Caco-2 (cell line): ENCODE measurements around the gene RALGDS. TPM values are rescaled to one million over a fixed set of nuclear protein-coding genes. Genes with fewer than 3 reads are reported as not detected.
"Not testable (repeated sequence)": the region's sequence is repeated elsewhere in the genome, so short reads cannot be mapped to it uniquely, and the experiment has no call there.

Experiments used
- BruUV-seq: library from RNA; stranded (reverse); fragments of 400-500 nt; replicated peaks from 2 replicates; lab custom pipeline; 2021; lab: Mats Ljungman, UMichigan
- CTCF ChIA-PET: fragments of 300-600 bp; sonication (Branson Sonifier 250); formaldehyde crosslinking; loops from one replicate; lab custom pipeline; 2022; ENCODE audit warnings: antibody characterized with exemption; lab: Charles Lee
- POLR2A ChIA-PET: fragments of 300-600 bp; sonication (Branson Sonifier 250); formaldehyde crosslinking; loops from one replicate; lab custom pipeline; 2022; ENCODE audit warnings: antibody characterized with exemption; lab: Charles Lee
- DNase-seq, 2 experiments: peaks; one replicate each; pipeline versions ENCODE4 v3.0.0 to v3.0.0-alpha.2; 2020 to 2022
- H3K27me3 ChIP-seq: replicated peaks from 2 replicates; pipeline ENCODE4 v1.6.0; 2011; ENCODE audit warnings: low read length; ENCODE audit not compliant: control insufficient read depth, insufficient read depth
- H3K36me3 ChIP-seq: 2 replicates; pipeline ENCODE4 v1.5.1; 2011; ENCODE audit warnings: low read length; ENCODE audit not compliant: control insufficient read depth, insufficient read depth
- H3K4me1 ChIP-seq: fragments of 250-450 bp; sonication (Bioruptor Pico); 2 replicates; pipeline ENCODE4 v1.5.1; 2020; ENCODE audit warnings: mild to moderate bottlenecking
- H3K4me3 ChIP-seq: 2 replicates; pipeline ENCODE4 v1.5.1; 2011; ENCODE audit warnings: low read depth, mild to moderate bottlenecking, control low read depth, low read length
- H3K9me3 ChIP-seq: fragments of 250-450 bp; sonication (Bioruptor Pico); 2 replicates; pipeline ENCODE4 v1.5.1; 2020; ENCODE audit warnings: mild to moderate bottlenecking, moderate library complexity
- H3K27ac Mint-ChIP-seq: one replicate; pipeline ENCODE4 v1.8.0; 2022; ENCODE audit warnings: mixed read lengths; ENCODE audit not compliant: unreplicated experiment
- H3K27me3 Mint-ChIP-seq: one replicate; pipeline ENCODE4 v1.8.0; 2022; ENCODE audit warnings: mixed read lengths; ENCODE audit not compliant: insufficient read depth, unreplicated experiment
- H3K36me3 Mint-ChIP-seq: one replicate; pipeline ENCODE4 v1.8.0; 2022; ENCODE audit warnings: mild to moderate bottlenecking, mixed read lengths; ENCODE audit not compliant: insufficient read depth, unreplicated experiment
- H3K4me1 Mint-ChIP-seq: one replicate; pipeline ENCODE4 v1.8.0; 2022; ENCODE audit warnings: low read depth, mixed read lengths; ENCODE audit not compliant: unreplicated experiment
- H3K4me3 Mint-ChIP-seq: one replicate; pipeline ENCODE4 v1.8.0; 2022; ENCODE audit warnings: mild to moderate bottlenecking, moderate library complexity, mixed read lengths; ENCODE audit not compliant: unreplicated experiment
- H3K9me3 Mint-ChIP-seq: one replicate; pipeline ENCODE4 v1.8.0; 2022; ENCODE audit warnings: mixed read lengths; ENCODE audit not compliant: unreplicated experiment
- intact Hi-C: fragments of 100-400 bp; cut with micrococcal nuclease; formaldehyde crosslinking; loops from one replicate; pipeline ENCODE4 v1.10.0; 2022; ENCODE audit not compliant: unreplicated experiment
- total RNA-seq: library from RNA; stranded (reverse); gene quantifications from 2 replicates; pipeline ENCODE4 v1.2.3, GENCODE V29; 2022
- TF ChIP-seq, protein P1 (sequence below), 2 experiments: fragments of 200-600 bp in 1 of 2; IDR thresholded peaks; 1 replicate in 1 of 2; 2 replicates in 1 of 2; pipeline versions ENCODE4 v1.5.1 to v1.8.0; 2011 to 2022; ENCODE audit warnings: antibody characterized with exemption in 1 of 2, control low read depth in 1 of 2, inconsistent platforms in 1 of 2, low read depth in 1 of 2, low read length in 1 of 2, mild to moderate bottlenecking in 1 of 2, moderate library complexity in 1 of 2; ENCODE audit not compliant: insufficient read depth in 1 of 2, severe bottlenecking in 1 of 2, unreplicated experiment in 1 of 2

Gene RALGDS
- total RNA-seq, 1 experiment from 2014 or later = 18.7 TPM

DNA sequence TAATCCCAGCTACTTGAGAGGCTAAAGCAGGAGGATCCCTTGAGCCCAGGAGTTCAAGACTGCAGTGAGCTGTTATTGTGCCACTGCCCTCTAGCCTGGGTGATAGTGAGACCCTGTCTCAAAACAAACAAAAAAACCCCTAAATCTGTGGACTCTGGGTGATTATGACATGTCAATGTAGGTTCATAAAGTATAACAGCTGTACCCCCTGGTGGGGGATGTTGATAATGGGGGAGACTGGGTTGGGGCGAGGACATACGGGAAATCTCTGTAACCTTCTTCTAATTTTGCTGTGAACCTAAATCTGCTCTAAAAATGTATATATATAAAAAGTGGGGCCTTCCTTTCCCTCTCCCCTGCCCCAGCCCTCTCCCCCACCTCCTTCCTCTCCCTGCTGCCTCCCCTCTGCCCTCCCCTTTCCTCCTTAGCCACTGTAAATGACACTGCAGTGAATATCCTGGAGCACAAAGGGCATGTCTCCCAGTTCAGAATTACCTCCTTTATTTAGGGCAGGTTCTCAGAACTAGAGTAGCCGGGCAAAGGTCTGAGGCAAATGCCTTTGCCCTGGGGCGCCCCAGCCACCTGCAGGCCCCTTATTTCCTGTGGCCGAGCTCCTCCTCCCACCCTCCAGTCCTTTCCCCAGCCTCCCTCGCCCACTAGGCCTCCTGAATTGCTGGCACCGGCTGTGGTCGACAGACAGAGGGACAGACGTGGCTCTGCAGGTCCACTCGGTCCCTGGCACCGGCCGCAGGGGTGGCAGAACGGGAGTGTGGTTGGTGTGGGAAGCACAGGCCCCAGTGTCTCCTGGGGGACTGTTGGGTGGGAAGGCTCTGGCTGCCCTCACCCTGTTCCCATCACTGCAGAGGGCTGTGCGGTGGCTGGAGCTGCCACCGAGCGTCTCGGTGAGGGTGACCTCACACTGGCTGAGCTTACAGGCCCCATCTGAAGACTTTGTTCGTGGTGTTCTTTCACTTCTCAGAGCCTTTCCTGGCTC is 40.0 kb downstream of the RALGDS start:
- DNase-seq = peak; percentile 32 to 60
- TSS peak; percentile 41 for BruUV-seq
- intact Hi-C loops, H3K27ac Mint-ChIP-seq, H3K9me3 ChIP-seq, H3K4me1 Mint-ChIP-seq, POLR2A ChIA-PET, H3K27me3 ChIP-seq, H3K27me3 Mint-ChIP-seq, H3K36me3 Mint-ChIP-seq, H3K9me3 Mint-ChIP-seq, H3K4me3 ChIP-seq, H3K36me3 ChIP-seq: not testable (repeated sequence)
- CTCF ChIA-PET = interaction anchor here (0.7 kb wide), 2 partner anchors 39 to 63 kb away, joined by 6 to 9 read pairs; no protein-coding TSS in a partner anchor
- TF ChIP-seq, protein P1, sequence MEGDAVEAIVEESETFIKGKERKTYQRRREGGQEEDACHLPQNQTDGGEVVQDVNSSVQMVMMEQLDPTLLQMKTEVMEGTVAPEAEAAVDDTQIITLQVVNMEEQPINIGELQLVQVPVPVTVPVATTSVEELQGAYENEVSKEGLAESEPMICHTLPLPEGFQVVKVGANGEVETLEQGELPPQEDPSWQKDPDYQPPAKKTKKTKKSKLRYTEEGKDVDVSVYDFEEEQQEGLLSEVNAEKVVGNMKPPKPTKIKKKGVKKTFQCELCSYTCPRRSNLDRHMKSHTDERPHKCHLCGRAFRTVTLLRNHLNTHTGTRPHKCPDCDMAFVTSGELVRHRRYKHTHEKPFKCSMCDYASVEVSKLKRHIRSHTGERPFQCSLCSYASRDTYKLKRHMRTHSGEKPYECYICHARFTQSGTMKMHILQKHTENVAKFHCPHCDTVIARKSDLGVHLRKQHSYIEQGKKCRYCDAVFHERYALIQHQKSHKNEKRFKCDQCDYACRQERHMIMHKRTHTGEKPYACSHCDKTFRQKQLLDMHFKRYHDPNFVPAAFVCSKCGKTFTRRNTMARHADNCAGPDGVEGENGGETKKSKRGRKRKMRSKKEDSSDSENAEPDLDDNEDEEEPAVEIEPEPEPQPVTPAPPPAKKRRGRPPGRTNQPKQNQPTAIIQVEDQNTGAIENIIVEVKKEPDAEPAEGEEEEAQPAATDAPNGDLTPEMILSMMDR (IDR thresholded peaks at IDR 0.05; ENCODE audit: insufficient read depth in 1 of 2, low read depth in 1 of 2, low read length in 1 of 2, severe bottlenecking in 1 of 2, unreplicated experiment in 1 of 2) = peak in 1 of 2 experiments; percentile 5
- peak overlapping the region; percentile 37 for H3K4me3 Mint-ChIP-seq
- peaks cover 13% of the 10 kb centered on the region for H3K4me1 ChIP-seq

DNA sequence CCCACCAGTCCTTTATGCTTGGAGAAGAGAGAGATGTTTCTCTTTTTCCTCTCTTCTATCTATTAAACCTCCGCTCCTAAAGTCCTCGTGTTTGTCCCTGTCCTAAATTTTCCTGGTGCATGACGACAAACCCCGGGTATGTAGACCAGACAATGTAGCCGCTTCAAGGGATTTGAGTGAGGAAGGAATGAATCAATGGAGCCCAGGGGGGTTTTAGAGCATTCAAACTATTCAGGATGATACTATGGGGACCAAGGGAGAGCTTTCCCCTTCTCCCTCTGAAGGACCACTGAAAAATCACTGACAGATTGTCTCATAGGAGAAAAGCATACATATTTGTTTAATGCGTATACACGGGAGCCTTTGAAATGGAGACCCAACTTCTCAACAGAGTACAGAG is 40.9 kb downstream of the RALGDS start:
- POLR2A ChIA-PET = no interaction called here
- intact Hi-C loops = no loop called here
- TF ChIP-seq, protein P1 (IDR thresholded peaks at IDR 0.05; ENCODE audit: insufficient read depth in 1 of 2, low read depth in 1 of 2, low read length in 1 of 2, severe bottlenecking in 1 of 2, unreplicated experiment in 1 of 2) = no peak
- CTCF ChIA-PET = no interaction called here
- no TSS peak for BruUV-seq
- no peak overlapping the region for H3K4me3 ChIP-seq
- H3K27ac Mint-ChIP-seq = no peak overlapping the region
- H3K27me3 ChIP-seq = no peaks in the 10 kb centered on the region
- peaks cover 3% of the 10 kb centered on the region for H3K27me3 Mint-ChIP-seq
- H3K9me3 Mint-ChIP-seq = no peaks in the 10 kb centered on the region
- no peaks in the 10 kb centered on the region for H3K36me3 Mint-ChIP-seq
- H3K4me1 ChIP-seq = peaks cover 13% of the 10 kb centered on the region
- no peaks in the 10 kb centered on the region for H3K4me1 Mint-ChIP-seq
- no peaks in the 10 kb centered on the region; the same call in 1 of the 2 replicates for H3K9me3 ChIP-seq
- no peak for DNase-seq
- no peak overlapping the region for H3K4me3 Mint-ChIP-seq
- no peaks in the 10 kb centered on the region for H3K36me3 ChIP-seq

DNA sequence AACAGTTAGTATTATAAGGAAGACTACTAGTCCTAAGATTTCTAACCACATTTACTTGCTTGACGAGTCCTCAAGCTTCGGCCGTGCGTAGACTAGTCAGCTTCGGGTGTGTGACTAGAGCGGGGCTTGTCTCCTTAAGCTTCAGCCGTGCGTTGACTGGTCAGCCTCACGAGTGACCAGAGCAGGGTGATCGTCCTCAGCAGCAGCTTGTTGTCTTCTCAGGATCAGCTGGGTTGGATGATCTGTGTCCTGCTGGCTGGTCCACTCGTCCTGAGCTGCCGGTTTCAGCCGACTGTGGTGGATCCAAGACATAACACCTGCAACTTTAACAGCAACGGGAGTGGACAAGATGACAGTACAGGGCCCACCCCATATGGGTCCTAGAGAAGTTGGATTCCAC is 42.6 kb downstream of the RALGDS start:
- DNase-seq = no peak
- TF ChIP-seq, protein P1 (IDR thresholded peaks at IDR 0.05; ENCODE audit: insufficient read depth in 1 of 2, low read depth in 1 of 2, low read length in 1 of 2, severe bottlenecking in 1 of 2, unreplicated experiment in 1 of 2) = no peak
- intact Hi-C loops = no loop called here
- H3K36me3 Mint-ChIP-seq = no peaks in the 10 kb centered on the region
- no peak overlapping the region for H3K27ac Mint-ChIP-seq
- Histone ChIP-seq H3K4me1 (peaks cover 13% of the 10 kb centered on the region), H3K4me3 (no peak overlapping the region), H3K36me3 (no peaks in the 10 kb centered on the region), H3K9me3 (no peaks in the 10 kb centered on the region; the same call in 1 of the 2 replicates), H3K27me3 (no peaks in the 10 kb centered on the region)
- peaks cover 3% of the 10 kb centered on the region for H3K27me3 Mint-ChIP-seq
- CTCF ChIA-PET = no interaction called here
- POLR2A ChIA-PET = interaction anchor here (0.6 kb wide), 1 partner anchor 42 kb away, joined by 6 read pairs; the partner anchor contains the start of gene RALGDS
- no TSS peak for BruUV-seq
- H3K4me1 Mint-ChIP-seq = no peaks in the 10 kb centered on the region
- H3K4me3 Mint-ChIP-seq = no peak overlapping the region
- H3K9me3 Mint-ChIP-seq = no peaks in the 10 kb centered on the region
